Cerebellar cortex (tissue), 1 donor: ENCODE results near the gene SLC4A1.
A peak's percentile ranks its signal among the peaks of the same experiment; 100 is the strongest.

ENCODE experiments used
- DNase-seq: peaks from one replicate; pipeline ENCODE4 v3.0.0-alpha.2; 2015; ENCODE audit warnings: low spot score

SLC4A1 gene

DNA sequence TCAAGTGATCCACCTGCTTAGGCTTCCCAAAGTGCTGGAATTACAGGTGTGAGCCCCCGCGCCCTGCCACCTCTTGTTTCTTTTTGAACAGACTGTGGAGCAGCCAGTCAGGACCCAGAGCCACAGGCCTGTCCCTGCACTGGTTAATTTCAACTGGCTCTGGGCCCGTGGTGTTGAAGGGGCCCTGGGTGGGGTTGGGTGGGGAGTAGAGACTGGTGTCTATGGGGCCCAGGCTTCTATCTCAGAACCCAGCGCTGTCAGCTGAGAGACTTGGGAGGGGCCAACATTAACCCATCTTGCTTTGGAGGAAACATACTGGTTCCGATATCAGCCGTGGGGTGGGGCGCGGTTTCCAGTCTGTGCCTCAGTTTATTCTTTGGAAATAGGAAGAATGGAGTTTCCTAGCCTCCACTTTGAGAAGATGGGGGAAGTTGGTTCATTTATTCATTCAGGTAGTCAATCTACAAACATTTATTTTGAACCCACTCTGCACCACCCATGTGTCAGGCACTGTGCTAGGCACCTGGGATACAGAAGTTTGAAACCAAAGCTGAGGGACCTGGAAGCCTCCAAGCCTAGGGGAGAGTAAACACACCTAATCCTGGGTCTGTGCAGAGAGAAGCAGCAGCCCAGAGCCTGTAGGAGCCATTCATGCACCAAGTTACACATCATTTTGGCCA lies 15.5 kb upstream of the SLC4A1 start:
- no peak for DNase-seq

DNA sequence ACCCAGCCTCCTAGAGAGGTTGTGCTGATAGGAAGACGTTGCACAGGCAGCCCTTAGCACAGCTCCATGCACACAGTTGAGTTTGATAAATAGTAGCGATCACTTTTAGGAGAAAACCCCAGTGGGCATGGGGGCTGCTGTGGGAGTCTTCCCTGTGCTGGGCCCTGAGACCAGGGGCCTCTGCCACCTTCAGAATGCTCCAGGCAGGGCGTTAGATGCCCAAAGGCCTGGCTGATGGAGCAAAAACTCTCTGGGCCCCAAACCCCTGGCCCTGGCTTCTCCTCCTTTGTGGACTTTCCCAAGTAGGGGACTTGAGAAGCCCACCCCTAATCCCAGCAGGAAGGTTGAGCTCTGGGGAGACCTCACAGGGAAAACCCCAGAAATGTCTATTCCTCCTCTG lies 14.3 kb upstream of the SLC4A1 start:
- DNase-seq: no peak

- DNase-seq: no peak
These were observed 13.6 kb upstream of the SLC4A1 start for GRCh38 chr17:44281570-44281969.

GRCh38 chr17:44280392-44280937 lies 12.5 kb upstream of the SLC4A1 start:
- no peak for DNase-seq

DNA sequence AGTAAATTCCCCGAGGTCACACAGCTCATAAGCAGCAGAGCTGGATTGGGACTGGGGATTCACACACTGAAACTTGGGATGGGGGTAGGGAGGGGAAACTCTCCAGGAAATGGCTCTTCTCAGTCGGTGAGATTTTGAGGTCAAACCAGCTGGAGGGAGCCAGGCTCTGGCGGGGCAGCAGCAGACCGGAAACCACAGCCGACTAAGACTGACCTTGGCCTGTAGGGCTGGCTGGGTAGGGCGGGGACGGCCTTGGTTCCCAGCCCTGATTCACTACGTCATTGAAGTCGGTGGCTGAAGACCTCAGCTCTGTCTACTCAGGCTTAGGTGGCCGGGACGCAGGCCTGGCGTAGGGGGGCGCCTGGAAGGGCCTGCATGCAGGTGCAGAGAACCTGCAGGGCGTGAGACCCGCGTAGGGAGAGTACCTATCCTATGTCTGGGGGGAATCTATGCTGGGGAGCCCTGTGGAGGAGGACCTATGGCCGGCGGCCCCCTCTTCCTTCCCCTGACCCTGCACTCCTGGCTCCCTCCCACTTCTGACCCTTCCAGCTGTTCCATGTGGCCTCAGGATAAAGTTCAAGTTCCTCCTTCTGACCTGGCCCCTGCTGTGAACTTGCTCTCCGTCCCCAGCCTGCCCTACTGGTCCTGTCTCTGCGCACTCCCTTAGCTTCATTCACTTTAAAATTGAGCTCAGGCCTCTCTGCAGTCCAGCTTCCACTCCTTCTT lies 11.9 kb upstream of the SLC4A1 start:
- no peak for DNase-seq

- DNase-seq: no peak
These were observed 11.4 kb upstream of the SLC4A1 start for GRCh38 chr17:44279346-44279665.

GRCh38 chr17:44277976-44278375 lies 10.0 kb upstream of the SLC4A1 start:
- no peak for DNase-seq

GRCh38 chr17:44273607-44274006 lies 5.7 kb upstream of the SLC4A1 start:
- DNase-seq: no peak

DNA sequence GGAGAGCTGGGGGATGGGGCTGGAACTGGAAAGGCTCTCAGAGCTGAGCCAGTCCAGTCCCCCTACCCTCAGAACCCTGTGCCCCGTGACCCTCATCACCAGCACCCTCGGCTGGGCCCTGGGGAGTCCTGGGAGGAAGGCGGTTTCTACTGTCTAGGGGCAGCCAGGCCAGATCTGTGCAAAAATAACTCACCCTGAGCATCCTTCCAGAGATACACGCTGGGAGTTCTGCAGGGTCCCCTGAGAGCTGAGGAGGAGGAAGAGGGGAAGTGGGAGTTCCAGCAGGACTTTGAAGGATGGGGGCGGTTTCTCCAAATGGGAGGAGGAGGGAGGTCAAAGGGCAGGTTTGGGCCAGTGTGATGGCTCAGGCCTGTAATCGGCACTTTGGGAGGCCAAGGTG lies 5.0 kb upstream of the SLC4A1 start:
- DNase-seq: no peak

DNA sequence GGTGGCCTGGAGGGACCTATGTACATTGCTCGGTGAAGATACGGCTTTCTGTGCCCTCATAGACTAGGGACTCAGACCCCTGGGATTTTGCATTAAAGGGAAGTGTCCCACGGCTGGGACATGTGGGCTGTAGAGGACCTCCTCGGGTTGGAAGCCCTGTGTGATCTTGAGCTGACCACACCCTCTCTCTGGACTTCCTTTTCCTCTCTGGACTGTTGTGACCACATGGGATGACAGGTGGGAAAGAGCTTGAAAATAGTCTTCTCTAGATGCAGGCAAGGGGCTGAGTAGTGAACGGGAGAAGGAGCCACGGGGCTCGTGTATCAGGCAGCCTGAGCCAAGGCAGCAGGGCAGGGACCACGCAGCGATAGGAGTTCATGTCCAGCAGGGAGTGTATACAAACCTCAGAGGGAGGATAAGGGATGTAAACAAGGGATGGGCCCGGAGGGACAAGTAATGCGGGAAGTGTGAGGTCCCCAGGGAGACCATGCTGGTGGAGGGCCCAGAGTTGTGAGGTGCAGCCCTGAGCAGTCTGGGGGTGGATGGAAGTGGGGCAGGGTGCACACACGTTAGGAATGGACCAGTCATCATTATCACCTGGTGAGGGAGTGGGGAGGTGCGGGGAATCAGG lies 4.5 kb upstream of the SLC4A1 start:
- no peak for DNase-seq

DNA sequence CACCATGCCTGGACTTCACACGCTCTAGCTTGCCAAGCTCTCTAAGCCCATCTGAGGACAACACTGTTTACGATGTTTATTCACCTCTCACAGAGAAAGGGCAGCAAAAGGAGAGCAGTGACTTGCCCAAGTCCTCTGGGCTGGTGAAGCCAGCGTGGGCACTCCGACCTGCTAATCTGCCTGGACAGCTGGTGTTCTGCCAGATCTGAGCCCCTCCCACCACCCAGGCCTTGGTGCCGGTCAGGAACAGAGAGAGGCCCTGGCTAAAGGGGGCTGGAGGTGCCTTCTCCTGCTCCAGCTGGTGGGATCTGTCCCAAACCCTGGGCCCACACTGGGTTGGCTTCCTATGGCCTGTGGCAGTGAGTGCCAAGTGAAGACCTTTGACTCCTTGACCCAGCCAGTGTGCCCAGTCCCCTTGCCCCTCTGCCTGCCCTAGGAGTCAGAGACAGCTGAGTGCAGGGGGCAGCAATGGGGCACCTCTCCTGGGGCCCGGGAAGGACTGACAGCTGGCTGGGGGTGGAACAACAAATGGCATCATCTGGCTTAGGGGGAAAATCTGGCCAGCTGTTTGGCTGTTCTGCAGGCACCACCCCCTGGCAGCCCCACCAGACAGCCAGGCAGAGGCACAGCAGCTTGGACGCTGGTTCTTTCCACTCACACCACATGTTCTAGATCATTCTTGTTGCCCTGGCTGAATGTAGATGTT lies 1.8 kb upstream of the SLC4A1 start:
- no peak for DNase-seq

- no peak for DNase-seq
These were observed 987 bp upstream of the SLC4A1 start for GRCh38 chr17:44268709-44269534.

DNA sequence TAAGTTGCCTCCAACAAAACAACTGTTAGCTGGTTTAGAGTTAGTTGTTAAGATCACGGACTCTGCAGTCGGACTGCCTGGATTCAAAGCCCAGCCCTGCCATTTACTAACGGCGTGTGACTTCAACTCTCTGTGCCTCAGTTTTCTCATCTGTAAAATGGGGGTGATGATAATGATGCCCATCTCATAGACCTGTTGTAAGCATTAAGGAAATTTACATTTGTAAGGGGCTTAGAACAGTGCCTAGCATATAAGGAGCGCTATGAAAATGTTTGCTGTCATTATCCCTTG lies 825 bp downstream of the SLC4A1 start:
- DNase-seq: no peak

DNA sequence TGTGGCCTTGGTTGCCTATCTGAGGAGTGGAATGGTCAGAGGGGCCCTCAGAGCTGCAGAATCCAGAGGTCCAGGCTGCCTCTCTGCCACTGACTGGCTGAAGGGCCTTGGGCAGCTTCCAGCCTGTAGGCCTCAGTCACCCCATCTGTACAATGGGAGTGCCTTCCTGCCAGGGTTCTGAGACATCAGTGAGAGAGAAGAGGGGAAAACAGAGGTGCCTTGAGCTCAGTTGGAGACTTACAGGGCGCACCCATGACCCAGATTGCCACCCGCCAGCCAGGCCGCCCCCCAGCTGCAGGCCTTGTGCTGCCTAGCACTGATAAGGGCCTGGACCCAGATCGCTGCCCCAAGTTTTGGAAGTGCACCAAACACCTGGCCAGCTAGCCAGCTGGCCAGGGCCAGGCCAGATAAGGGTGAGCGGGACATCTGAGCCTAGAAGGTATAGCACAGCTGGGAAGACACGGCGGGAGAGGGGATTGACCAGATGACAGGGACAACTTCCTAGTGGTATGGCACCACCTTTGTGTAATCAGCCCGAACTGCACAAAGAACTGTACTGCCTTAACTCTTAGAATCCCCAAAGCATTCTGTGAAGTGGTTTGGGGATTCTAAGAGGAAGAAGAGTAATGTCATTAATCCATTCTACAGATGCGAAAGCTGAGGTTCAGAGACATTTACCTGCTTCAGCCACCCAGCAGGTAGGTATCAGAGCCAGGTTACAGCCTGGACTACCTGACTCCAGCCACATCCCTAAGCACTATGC lies 1.4 kb downstream of the SLC4A1 start:
- peak; percentile 46 for DNase-seq

GRCh38 chr17:44263345-44263902 lies 4.5 kb downstream of the SLC4A1 start:
- no peak for DNase-seq

GRCh38 chr17:44262654-44263225 lies 5.2 kb downstream of the SLC4A1 start:
- DNase-seq: no peak

DNA sequence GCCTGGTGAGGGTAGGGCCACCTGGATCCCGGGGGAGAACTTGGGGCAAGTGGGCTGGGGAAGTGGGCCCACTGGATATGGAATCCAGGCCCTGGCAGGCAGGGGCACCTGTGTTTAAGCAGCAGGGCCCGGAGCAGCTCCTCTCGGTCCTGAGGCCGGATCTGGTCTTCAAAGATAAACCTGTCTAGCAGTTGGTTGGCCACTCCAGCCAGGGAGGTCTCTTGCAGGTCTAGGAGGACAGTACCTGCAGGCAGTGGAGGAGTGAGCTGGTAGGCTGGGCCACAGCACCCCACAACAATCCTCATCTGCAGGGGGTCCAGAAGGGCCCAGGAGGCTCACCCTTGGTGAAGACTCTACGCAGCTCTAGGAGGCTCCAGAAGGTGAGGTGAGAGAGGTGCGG lies 7.6 kb downstream of the SLC4A1 start:
- no peak for DNase-seq

GRCh38 chr17:44258811-44259351 lies 9.1 kb downstream of the SLC4A1 start:
- DNase-seq: no peak

GRCh38 chr17:44257815-44258760 lies 9.8 kb downstream of the SLC4A1 start:
- DNase-seq: no peak
